Measurements from ENCODE around the gene ANKRD39.

ANKRD39 gene

DNA sequence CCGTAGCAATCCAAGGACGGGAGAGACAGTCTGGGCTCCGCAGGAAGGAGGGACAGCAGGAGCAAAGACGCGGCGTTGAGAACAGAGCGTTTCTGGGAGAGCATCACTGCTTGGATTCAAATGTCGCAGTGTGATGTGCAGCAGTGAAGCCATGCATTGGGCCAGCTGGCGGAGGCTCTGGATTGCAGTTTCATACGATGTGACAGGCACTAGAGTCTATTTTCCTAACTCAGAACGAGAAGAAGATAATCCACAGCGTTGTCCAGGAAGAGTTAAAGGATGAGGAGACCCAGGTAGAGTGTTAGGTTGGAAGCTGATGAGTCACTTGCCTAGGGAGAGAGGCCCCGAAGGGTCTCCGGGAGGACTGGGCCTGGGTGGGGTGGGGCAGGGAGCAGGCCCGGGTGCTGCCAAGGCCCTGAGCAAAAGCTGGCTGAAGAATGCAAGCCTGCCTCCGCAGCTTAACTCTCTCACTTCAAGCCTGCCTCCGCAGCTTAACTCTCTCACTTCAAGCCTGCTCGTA lies 29.7 kb upstream of the ANKRD39 start:
- DNase-seq (ENCODE audit: low read depth), result no peak

DNA sequence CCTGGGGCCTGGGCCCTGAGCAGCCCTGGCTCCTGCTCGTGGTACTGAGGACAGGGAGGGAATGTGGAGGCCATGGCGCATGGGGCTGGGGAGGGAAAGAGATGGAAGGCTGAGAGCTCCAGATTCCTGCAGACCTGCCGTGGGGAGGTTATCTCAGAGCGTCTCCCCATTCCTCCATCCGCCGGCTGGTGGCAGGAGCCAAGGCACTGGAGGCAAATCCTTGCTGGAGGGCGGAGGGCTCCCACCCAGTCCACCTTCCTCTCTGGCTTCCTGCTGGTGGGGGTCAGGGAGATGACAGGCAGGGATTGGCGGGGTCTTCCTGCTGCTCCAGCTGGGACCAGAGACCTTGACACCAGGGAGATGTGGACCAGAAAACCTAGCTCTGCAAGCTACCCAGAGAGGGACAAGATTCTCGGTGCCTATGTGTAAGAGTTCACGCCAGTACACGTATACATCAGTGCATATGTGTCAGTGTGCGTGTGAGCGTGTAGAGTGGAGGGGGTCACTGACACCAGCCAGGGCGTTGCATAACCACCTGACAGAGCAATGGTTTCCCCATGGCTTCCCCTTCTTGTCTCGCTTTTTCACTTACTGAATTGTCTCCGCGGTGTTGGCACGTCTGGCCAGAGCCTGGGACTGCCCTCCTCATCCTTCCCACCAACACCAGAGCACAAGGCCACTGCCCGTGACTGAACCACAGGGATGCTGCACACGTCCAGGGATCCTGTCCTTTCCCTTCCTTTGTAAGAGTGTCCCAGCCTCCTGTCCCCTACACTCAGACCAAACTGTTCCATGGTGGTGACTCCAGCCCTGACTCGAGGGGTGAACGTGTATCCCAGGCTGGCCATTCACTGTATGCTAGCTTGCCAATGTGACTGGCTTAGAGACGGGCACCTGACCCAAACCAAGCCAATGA lies 27.9 kb upstream of the ANKRD39 start:
- DNase-seq (ENCODE audit: low read depth), result no peak

DNA sequence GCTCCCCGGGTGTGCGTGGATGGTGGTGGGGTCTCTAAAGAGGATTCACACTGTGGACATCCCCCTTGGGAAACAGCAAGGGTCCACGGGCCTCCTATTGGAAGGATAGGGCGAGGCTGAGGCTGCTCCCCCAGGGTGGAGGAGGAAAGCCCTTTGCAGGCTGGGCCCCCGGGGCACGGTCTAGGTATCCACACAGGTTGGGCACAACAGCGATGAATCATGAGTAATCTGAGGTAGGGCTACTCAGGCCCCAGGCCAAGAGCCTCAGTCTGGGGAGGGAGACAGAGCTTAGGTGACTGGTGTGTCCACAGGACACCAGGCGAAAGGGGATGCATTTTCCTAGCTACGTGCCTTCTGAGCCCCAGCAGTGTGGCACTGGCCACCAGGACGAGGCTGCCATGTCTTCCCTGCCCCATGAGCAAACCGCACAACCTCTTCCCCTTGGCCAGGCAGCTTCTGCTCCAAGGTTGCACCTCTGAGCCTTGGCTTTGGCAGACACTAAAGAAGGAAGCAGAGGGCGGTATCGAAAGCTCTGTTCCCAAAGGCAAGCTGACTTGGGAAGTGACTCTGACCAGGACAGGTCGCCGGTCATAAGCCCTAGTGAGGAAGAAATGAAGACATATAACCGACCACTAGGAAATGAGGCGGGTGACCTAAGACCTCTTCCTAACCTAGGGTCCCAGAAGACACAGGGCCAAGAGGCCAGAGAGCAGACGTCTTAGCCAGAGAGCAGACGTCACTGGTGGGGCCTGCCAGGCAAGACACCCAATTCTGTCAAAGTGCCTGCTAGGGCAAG lies 26.7 kb upstream of the ANKRD39 start:
- DNase-seq (ENCODE audit: low read depth), result no peak

DNA sequence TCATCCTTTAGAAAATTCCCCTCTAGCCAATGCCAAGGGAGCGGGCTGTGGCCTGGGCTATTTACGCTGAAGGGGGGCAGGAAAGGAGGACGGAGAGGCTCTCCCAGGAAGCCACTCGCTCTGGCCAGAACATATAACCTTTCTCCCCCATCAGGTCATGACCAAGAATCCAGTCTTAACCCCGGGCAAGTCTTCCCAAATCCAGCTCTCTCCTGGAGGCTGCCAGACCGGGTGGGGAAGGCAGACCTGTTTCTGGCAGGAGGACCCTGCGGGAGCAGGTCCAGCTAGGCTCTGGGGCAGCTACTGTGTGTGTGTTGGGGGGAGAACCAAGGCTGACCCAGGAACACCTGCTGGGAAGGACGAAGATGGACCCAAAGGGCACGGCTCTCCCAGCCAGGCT lies 25.5 kb upstream of the ANKRD39 start:
- DNase-seq (ENCODE audit: low read depth), result no peak

DNA sequence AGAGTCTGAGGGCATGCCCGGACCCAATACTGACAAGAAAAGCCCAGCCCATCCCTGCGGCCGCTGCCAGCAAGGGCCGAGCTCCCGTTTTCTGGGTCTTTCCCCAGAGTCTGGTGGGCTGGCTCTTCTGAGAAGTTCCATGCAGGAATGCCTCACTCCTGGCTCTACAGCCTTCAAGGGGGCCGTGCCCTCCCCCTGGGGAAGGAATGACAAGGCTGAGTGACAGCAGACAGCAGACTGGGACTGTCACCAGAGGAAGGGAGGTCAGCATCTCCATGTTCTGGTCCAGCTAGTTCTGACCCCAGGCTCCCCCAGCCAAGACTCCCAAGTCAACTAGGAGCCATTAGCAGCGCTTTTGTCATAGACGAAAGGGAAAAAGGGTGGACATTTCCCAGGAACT lies 25.1 kb upstream of the ANKRD39 start:
- no peak for DNase-seq (ENCODE audit: low read depth)

DNA sequence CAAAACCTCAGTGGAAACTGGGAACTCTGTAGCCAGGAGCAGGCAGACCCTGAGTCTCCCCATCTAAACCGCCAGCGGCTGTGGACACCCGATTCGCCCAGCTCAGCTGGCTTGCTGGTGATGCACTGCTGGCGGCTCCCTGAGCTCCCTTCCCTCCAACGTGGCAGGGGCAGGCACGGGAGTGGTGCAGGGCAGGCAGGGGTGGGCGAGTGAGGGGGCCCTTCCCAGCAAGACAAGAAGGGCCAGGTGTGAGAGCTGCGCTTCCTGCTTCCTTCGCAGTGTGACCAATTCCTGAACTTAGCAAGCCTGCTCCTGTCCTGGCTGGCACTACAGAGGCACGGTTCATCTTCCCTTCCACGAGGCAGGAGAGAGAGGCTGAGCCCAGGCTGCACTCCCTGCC lies 24.4 kb upstream of the ANKRD39 start:
- no peak for DNase-seq (ENCODE audit: low read depth)

DNA sequence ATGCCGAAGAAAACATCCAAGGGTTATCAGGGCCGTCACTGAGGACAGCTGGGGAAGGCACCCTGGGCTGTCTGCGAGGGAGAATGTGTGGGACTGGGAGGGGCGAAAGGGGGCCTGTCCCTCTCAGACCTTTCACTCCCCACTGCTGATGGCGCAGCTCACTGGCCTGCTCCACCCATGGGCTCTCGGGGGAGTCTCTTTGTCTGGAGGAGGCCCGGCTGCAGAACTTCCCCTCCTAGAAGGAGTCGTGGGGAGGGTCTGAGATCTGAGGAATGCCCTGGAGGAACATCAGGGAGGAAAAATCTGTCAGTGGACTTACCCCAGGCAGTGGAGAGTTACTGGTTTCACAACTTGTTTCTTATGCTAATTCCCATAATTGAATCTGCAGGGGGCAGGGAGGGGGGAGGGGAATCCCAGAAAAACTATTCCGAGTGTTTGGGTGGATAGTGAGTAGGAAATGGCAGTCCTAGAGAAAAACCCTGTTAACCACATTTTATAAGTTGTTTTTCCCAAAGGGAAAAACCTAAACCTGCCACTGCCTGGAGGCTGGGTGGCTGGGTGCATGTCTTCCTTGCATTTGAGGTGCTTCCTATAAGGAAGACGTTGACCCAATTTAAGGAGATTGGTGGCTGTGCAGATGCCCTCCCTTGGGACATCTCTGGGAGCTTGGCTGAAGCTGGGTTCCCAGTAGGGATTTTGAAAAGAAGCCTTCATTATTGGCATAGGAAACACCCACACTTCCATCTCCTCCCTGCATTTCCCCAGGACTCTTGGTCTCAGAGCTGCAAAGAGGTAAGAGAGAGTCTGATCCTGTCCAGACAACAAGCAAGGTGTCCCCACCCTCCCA lies 23.8 kb upstream of the ANKRD39 start:
- no peak for DNase-seq (ENCODE audit: low read depth)

DNA sequence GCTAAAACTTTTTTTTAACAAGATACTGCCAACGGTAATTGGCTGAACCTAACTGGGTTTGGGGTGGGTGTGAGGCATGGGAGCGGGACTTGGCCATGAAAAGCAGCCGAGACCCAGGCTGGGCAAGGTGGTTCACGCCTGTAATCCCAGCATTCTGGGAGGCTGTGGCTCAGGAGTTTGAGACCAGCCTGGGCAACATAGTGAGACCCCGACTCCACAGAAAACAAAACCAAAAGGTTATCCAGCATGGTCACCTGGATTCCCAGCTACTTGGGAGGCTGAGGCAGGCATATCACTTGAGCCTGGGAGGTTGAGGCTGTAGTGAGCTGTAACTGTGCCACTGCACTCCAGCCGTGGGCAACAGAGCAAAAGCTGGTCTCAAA lies 23.1 kb upstream of the ANKRD39 start:
- no peak for DNase-seq (ENCODE audit: low read depth)

DNA sequence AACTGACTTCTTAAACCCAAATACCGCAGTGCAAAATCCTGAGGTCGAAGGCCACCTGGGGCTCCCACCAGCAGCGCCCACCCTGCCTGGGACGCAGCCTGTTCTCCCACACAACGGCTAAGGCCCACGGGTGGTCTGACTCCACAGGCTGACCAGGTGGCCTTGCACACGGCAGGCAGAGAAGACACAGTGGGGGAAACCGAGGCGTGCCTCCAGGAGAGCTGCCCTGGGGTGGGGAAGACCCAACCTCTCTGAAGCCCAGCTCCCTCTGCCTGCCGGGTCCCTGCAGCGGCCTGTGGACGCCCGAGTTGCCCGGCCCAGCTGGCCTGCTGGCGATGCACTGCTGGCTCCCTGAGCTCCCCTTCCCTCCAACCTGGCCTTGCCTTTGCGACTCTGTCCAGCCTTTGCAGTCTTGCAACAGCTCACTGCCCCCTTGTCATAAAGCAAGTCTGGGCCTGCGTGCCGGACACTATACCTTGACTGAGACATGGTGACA lies 21.8 kb upstream of the ANKRD39 start:
- no peak for DNase-seq (ENCODE audit: low read depth)

DNA sequence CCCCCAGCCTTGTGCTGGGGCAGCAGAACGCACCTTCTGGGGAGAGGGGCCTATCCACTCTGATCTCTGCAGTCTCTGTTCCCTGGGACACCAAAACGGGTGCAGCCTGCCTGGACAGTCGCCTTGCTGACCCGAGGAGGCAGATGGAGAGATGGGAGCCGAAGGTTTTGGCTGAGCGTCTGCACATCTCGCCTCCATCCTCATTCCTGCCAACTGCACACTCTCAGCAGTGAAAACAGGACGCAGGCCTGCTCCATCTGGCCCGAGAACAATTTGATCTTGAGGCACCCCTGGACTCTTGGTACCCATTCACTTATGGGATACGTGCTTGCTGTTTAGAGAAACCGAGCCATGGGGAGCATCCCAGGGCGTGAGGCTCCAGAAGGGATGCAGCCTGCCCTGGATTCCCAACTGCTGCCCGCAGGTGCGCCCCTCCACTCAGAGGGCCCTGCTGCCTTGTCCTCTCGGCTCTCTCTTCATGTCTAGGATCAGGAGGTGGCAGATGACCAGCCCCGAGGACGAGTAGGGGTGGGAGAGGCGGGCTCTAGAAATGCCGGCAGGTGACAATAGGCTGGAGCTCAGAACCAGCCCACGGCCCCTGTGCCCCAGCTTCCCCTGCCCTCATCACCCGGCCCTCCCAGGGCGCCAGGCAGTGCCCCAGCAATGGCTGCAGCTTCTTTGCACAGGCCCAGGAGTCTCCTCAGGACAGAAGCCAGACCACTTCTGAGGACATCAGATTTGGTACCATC lies 21.2 kb upstream of the ANKRD39 start:
- no peak for DNase-seq (ENCODE audit: low read depth)

DNA sequence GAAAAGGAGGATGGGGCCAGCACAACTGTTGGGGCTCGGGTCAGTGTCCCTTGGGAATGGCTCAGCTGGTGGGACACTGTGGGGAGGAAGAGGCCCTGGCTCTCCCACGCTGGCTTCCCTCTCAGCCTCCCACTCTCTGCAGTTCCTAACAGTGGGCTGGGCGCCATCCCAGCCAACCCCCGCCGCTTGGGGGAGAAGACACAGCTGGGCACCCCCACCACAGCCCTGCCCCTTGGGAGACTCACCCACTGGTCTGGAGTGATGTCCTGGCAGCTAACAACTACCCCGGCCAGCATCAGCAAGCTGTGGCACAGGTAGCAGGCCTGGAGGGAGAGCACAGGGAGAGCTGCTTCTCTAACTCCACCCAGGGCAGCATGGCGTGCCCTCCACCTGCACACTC lies 20.4 kb upstream of the ANKRD39 start:
- DNase-seq (ENCODE audit: low read depth), result no peak

DNA sequence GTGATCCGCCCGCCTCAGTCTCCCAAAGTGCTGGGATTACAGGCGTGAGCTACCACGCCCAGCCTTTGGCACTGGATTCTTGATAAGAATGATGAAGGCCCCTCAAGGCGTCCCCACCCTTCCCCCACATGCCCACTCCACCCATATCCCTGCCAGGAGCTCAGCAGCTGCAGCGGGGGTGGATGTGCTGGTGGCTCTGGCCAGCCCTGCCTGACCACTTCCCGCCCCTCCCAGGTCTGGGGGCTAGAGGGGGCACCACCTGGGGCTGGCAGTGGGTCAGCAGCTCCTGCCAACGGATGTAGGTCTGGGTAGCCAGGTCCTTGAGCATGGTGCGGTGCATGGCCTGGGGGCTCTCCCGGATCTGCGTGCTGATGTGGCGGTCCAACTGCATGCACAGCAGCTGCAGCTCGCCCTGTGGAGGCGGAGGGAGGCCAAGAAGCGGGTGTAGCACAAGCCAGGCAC lies 19.8 kb upstream of the ANKRD39 start:
- no peak for DNase-seq (ENCODE audit: low read depth)

DNA sequence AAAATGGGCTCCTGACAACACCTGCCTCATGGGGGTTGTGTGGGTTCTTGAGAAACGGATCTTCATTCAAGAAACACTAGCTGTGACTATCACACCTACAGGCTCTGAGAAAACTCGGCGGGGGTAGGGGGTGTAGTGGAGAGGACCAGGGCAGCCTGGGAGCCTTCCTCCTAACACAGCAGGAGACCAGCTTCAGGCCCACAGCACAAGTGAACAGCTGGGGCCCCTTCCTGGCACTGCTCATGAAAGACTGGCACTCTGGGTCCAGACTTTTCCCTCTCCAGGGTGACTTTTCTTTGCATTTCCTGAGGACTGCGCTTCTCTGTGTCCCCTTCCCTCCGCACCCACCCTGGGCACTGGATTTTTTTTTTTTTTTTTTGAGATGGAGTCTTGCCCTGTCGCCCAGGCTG lies 19.2 kb upstream of the ANKRD39 start:
- no peak for DNase-seq (ENCODE audit: low read depth)

DNA sequence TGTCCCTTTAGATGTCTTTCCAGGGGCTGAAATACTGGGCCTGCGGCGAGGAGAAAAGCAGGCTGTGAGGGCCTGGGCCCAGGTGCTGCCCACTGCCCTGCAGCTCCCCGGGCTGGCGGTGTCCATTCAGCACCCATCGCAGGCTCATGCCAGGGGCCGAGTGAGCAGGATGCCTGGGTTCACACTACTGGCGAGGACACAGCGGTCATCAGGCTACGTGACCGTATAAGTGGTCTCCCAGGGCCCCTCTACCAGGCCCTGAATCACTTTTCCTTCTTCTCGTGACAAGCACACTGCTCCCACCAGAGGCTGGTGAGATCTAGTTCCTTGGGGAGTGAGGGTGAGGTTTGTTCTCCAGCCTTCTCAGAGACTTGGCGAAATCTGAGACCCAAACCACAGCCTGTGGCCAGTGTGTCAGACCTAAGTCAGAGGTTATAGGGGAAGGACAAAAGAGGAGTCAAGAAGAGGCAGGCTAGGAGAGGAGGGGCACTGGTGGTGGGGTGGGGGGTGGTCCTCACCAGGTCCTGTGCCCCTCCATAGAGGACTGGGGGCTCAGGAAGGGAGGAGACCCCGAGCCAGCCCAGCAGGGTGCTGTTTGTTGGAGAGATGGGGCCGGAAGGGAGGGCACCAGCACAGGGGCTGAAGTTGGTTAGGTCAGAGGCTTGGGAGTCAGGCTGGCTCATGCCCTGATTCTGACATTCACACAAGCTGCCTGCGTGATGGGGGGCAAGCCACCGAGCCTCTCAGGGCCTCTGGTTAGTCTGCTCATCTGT lies 18.6 kb upstream of the ANKRD39 start:
- DNase-seq (ENCODE audit: low read depth), result no peak

DNA sequence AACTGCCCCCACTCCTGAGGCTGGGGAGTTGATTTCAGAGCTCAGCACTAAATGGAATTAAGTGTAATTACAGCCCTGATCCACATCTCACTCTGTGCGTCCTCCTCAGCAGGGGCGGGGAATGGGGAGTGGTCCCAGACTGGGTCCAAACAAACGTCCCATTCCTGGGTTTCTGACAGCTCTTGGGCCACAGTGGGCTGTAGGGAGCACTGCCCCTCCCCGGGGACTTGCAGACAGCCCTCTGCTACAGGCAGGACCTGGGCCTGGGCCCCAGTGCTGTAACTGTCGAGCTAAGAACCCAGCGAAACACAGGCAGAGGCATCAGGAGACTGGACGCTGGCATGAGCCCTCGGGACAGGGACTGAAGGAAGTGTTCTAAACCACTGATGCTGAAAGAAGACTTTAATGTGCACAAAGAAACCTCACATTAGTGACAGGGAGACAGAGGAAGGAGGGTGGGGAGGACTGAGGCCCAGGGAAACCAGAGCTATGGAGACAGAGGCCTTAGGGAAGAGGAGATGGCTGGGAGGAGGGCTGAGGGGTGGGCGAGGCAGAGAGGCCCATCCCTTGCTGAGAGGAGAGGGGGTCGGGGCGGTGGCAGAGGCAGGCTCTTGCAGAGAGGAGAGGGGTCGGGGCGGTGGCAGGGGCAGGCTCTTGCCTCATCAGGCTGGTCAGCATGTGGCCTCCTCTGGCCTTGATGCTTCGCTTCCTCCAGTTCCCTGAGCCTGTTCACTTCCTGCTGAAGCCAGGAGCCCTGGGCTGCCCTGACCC lies 17.9 kb upstream of the ANKRD39 start:
- no peak for DNase-seq (ENCODE audit: low read depth)

DNA sequence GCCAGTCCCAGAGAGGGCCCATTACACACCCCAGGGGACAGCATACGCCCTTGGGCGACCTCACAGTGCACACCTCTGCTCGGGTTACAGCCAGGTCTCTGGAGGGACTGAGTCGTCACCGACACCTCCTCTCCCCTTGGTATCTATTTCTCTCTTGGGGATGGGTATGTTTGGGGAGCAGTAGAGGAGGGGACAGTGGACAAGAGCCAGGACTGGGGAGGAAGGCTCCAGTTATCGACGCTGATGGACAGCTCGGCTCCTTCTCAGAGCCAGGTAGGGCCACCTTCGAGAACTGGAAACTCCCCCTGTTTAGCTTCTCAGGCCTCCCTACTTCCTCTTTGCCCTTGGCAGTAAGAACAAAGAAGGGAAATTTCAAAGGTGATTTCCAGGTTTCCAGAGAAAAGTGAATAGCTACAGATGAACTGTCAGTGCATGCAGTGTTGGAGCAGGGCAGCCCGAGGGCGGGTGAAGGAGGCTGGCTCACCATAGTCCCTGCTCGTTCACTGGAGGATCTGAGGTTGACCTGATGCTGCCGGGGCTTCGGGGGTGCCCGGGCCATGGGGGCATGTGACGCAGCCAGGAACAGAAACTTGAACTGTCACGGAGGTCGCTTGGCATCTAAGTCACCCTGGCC lies 16.5 kb upstream of the ANKRD39 start:
- DNase-seq (ENCODE audit: low read depth), result no peak

DNA sequence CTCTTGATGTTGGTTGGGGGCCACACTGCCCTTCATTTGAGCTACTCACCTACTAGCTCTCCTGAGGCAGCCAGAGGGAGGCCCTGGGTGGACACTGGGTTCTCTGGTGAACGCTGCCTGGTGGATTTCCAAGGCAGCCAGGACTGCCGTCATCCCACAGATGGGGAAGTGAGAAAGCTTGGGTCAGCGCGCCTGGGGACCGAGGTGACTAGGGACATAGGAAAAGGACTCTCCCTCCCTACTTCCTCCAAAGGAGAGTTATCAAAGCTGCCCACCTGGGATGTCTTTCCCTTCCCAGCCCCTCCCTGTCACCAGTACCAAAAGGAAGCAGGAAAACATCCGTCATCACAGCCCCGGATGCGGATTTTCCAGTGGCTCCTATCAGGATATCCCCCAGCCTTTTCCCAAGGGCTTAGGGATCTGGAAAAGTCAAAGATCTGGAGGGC lies 15.9 kb upstream of the ANKRD39 start:
- no peak for DNase-seq (ENCODE audit: low read depth)

DNA sequence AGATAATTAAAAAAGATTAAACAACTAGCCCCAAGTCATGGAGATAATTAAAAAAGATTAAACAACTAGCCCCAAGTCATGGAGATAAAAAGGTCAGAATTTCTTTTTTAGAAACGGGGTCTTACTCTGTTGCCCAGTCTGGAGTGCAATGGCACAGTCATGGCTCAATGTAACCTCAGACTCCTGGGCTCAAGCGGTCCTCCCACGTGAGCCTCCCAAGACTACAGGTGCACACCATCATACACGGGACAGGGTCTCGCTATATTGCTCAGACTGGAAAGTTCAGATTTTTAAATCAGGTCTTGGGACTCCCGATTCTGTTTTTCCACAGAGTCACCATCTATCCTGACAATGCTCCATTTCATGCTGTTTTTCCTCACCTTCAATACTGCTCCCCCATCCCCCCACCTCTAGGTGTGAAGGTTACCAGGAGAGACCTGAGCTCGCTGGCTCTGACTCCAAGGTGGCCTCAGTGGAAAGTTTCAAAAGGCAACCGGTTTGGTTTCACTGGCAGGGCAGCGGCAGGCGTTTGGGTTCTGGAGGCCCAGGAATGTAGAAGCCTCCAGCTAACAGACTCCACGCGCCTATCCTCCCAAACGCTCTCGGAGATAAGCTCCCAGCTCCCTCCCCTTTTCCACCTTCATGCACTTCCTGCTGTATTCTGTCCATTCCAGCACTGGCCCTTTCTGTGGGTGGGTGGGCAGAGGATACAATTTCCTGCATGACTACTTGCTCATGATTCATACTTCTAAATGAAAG lies 15.0 kb upstream of the ANKRD39 start:
- no peak for DNase-seq (ENCODE audit: low read depth)

Measured in T-helper 22 cell (primary cell).